ENCODE results near the gene RBL1.
"Not testable (repeated sequence)": the region's sequence is repeated elsewhere in the genome, so short reads cannot be mapped to it uniquely, and the experiment has no call there.

RBL1 gene

GRCh38 chr20:37075932-37076685 is 19.7 kb downstream of the RBL1 start:
- DNase-seq: no peak

GRCh38 chr20:37072293-37073196 is 23.3 kb downstream of the RBL1 start:
- DNase-seq: no peak

GRCh38 chr20:37071481-37071911 is 24.3 kb downstream of the RBL1 start:
- DNase-seq: no peak

GRCh38 chr20:37069563-37069962 is 26.2 kb downstream of the RBL1 start:
- not testable (repeated sequence) for DNase-seq

- no peak for DNase-seq
Measured at GRCh38 chr20:37066168-37066567, 29.6 kb downstream of the RBL1 start.

- no peak for DNase-seq
Measured at GRCh38 chr20:37055276-37055675, 40.5 kb downstream of the RBL1 start.

- DNase-seq: no peak
Measured at GRCh38 chr20:37053230-37053950, 42.4 kb downstream of the RBL1 start.

GRCh38 chr20:37042986-37043972 is 52.5 kb downstream of the RBL1 start:
- no peak for DNase-seq

GRCh38 chr20:37039366-37039765 is 56.4 kb downstream of the RBL1 start:
- not testable (repeated sequence) for DNase-seq

- DNase-seq: no peak
Measured at GRCh38 chr20:37032077-37032476, 63.7 kb downstream of the RBL1 start.

GRCh38 chr20:37020636-37021035 is 75.2 kb downstream of the RBL1 start:
- no peak for DNase-seq

GRCh38 chr20:37012631-37013030 is 83.2 kb downstream of the RBL1 start:
- not testable (repeated sequence) for DNase-seq

GRCh38 chr20:37011858-37012257 is 83.9 kb downstream of the RBL1 start:
- DNase-seq: not testable (repeated sequence)

GRCh38 chr20:37011147-37011546 is 84.7 kb downstream of the RBL1 start:
- no peak for DNase-seq

- no peak for DNase-seq
Measured at GRCh38 chr20:37007898-37008649, 87.7 kb downstream of the RBL1 start.

- not testable (repeated sequence) for DNase-seq
Measured at GRCh38 chr20:37005062-37005942, 90.5 kb downstream of the RBL1 start.

- DNase-seq: not testable (repeated sequence)
Measured at GRCh38 chr20:37001634-37002033, 94.2 kb downstream of the RBL1 start.

GRCh38 chr20:37000171-37000570 is 95.6 kb downstream of the RBL1 start:
- DNase-seq: not testable (repeated sequence)

GRCh38 chr20:36998652-36999051 is 97.1 kb downstream of the RBL1 start:
- no peak for DNase-seq

GRCh38 chr20:36997121-36997520 is 98.7 kb downstream of the RBL1 start:
- no peak for DNase-seq

Measured in DMS 273 treated with DMSO at 0.1 percent for 48 hours (cell line).